22Rv1 (cell line): ENCODE measurements around the gene CYP2C19.

Source experiments
- CTCF ChIP-seq: fragments of 450-650 bp; IDR thresholded peaks from 2 replicates; pipeline ENCODE4 v1.5.1; 2017; ENCODE audit warnings: mild to moderate bottlenecking
- ZFX ChIP-seq: fragments of 450-650 bp; IDR thresholded peaks from 2 replicates; pipeline ENCODE4 v1.6.1; 2017; ENCODE audit warnings: antibody characterized with exemption, borderline replicate concordance

- no peak for TF ChIP-seq CTCF
- TF ChIP-seq ZFX = no peak
These were observed 90.6 kb downstream of the CYP2C19 start for GRCh38 chr10:94853065-94853464.
